Frontal cortex (tissue), 4 donors: ENCODE measurements around the gene CALY. TPM values are rescaled to one million over a fixed set of nuclear protein-coding genes. Genes with fewer than 3 reads are reported as not detected.
A peak's percentile ranks its signal among the peaks of the same experiment; 100 is the strongest.

Experiments
- DNase-seq, 2 donors: peaks; one replicate each; pipeline ENCODE4 v3.0.0; 2012; ENCODE audit warnings: low spot score in 2 of 2
- FAIRE-seq: peaks from 2 replicates; lab custom pipeline; 2012; peaks lifted over from hg19 to GRCh38; lab: Jason Lieb, UNC
- total RNA-seq: library from RNA; depleted of rRNA; stranded (reverse); fragments of >200 nt; gene quantifications from one replicate; pipeline ENCODE4 v1.2.3, GENCODE V29; 2014
- donor health status: control.
- donor health status: control.
- donor health status: control.

Gene CALY
- total RNA-seq, 1 donor from 2014 or later, result 8.2 TPM

DNA sequence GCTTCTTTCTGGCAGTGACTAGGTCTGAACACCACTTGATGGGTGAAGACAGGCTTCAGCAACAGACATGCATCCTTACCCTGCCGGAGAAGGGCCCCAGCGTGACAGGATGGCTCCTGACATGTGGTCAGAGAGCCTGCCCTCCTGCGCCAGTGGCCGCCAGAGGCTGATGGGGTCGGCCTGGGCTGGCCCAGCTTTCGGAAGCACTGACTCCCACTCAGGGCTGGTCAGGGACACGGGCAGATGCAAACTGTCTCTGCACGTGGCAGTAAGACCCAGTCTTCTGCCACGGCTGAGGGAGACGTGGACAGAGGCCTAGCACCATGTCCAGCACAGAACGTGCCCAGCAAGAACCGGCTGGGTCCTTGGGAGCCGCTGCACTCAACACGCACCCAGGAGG lies 38.2 kb downstream of the CALY start:
- no peak for FAIRE-seq

DNA sequence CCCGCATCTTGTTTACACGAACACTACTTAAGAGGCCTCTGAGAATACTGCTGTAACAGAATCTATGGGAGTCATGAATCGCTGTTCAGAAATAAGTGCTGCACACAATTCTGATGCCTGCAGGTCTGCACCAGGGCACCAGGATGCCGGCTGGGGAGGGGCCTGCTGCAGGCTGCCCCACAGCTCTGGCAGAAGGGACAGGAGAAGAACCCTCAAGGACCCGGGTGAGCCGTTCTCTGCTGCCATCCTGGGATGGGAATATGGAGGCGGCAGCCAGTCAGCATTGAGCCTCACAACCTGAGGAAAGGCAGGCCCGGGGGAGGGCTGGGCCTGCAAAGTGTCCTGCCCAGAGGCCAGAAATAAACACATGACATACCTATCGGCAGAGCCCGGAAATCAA lies 39.2 kb downstream of the CALY start:
- FAIRE-seq (no peak), DNase-seq (no peak)

More for the DNA sequence above, 38.2 kb downstream of the CALY start:
- no peak for DNase-seq

DNA sequence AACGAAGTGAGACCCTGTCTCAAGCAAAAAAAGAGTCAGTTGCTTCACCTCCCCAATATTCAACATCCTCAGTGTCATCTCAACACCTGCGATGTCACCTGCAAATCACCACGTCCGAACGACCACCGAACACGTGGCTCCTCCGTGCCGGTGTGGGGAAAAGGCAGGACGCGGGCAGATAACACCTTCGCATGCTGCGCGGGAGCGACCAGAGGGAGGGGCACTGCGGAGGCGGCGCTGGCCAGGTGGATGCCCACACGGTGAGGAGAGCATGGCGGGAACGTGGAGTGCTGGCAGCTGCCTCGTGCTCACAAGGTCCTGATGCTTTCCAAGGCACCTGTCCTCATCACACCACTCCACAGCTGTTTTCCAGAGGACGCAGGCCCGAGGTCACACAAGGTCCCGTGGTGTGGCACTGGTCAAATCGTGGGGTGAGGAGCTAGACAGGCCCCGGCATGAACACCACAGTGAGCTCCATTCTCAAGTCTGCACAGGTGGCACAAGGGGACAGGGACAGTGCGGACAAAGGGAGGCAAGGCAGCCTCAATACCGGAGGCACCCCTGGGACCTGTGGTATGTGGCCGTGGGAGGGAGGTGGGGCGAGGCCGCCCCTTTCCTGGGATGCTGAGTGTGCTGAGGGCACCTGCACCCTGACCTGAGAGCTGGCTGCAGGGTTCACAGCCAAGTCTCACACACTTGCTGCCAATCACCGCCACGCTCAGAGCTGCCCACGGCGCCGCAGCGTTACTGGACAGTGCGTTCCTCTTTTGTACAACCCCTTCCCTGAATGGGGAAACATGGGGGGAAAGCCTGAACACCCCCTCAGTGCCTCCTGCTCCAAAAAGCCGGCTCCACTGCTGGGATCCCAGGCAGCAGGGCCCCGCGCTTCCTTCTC lies 41.0 kb downstream of the CALY start:
- FAIRE-seq (no peak), DNase-seq (no peak)

DNA sequence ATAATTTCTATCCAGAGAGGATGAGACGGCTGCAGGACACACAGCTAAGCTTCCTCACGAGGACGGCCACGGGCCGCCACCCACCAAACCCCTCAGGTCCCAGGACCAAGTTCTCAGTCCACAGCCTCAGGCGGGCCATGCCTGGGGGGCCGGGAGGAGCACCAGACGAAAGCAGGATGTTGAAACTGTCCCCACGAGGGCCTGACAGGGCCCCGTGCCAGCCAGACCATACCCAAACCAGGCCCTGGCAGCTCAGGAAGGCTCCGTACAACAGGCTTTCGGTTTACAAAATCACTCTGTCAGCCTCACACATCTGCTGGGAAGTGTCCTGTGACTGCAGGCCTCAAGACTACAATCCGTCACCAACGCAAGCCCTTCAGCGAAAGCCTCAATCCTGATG lies 42.5 kb downstream of the CALY start:
- DNase-seq (no peak), FAIRE-seq (no peak)

DNA sequence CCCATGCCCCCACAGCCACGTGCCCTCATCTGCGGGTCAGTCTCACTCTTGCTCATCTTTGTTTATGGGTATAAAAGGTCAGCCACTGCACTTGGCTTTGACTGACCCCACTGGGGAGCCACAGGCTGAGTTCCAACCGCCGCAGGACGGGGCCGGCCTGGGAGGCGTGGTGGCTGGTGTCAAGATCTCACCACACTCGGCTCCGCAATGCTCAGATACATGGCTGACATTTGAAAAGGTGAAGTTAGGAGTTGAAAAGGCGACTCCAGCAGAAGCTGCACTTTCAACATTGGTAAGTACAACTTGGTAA lies 42.9 kb downstream of the CALY start:
- DNase-seq, result no peak
- no peak for FAIRE-seq

DNA sequence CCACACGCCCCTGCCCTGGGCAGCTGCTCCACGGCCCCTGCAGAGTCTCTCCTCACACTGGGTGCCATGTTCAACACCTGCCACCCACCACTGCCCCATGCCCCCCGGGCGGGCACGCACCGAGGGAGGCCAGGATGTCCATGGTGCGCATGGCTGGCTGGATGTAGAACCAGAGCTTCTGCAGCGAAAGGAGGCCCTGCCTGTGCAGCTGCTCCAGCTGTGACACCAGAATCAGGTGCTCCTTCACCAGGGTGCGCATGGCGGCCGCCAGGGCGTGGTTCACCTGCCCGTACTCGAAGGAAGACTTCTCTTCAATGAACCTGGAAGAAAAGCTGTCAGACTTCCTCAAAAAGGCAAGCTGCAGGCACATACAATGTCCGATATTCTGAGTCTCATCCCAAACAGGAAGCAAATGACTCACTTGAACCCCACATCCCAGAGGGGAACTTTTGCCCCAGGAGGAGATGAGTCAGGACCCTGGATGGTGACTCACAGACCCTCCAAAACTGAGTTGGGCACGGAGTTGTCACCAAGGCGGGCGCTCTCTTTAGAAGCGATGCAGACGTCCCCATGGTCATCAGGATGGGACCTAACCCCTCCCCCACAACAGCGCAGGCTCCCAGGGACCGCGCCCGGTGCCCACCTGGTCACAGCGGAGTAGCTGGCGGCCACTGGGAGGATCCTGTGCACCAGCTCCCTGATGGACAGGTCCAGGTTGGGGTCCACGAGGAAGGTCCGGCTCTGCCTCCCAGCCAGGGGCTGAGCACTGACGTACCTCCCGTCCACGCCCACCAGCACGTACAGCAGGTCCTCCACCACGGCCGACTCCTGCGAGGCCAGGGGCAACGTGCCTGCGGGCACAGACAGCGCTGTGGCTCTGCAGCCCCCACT lies 43.5 kb downstream of the CALY start:
- FAIRE-seq (no peak), DNase-seq (peak in 1 of 2 donors; percentile 41)

DNA sequence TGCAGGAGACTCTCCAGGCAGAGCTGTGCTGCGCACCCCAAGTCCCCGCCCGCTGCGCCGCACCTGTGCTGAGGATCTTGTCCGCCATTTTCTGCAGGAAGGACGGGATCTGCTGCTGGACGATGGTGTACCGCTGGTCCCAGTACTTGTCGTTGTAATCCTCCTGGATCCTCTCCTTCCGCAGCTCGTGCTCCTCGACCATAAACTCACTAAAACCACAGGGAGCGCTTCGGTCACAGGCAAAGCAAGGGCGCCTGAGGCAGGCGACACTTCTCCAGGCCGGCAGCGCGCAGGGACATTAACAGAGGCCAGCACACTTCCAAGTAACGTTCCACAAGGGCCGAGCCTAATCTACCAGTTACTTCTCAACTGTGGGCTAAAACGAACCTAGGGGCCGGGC lies 46.9 kb downstream of the CALY start:
- DNase-seq (no peak), FAIRE-seq (no peak)

DNA sequence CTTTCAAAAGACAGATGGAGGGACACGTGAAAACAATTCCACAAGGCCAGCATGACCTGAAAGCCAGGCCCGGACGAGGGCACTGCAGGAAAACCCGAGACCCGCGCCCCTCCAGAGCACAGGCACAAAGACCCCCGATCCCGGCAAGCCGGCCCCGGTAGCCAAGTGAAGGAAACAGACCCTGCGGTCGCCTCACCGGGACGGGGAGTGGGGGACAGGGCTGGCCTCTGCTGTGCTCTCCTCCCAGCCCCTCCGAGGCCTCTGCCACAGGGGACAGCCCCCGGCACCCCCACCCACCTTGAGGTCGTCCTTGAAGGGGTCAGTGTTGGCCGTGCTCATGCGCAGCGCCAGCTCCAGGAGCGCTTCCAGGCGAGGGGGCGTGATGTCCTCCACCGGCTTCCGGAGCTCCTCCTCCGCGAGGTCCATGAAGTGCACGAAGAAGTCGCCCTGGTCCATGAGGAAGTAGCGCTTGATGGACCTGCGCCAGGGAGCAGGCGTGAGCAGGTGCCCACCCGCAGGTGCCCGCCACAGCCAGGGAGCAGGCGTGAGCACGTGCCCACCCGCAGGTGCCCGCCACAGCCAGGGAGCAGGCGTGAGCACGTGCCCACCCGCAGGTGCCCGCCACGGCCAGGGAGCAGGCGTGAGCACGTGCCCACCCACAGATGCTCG lies 48.7 kb downstream of the CALY start:
- FAIRE-seq, result no peak
- no peak for DNase-seq

DNA sequence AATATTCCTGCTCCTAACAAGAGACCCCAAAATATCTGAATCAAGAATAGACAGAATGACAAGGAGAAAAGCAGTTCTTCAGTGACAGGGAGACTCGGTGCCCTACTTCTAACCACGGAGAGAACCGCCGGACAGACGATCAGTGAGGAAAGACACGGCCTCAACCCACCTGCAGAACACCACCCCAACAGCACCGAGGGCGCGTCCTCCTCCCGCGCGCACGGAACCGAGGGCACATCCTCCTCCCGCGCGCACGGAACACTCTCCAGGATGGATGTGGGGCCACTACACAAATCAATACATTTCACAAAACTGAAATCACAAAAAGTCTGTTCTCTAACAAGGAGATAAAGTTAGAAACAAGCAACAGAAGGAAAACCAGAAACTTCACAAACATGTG lies 50.3 kb downstream of the CALY start:
- DNase-seq (no peak), FAIRE-seq (no peak)

DNA sequence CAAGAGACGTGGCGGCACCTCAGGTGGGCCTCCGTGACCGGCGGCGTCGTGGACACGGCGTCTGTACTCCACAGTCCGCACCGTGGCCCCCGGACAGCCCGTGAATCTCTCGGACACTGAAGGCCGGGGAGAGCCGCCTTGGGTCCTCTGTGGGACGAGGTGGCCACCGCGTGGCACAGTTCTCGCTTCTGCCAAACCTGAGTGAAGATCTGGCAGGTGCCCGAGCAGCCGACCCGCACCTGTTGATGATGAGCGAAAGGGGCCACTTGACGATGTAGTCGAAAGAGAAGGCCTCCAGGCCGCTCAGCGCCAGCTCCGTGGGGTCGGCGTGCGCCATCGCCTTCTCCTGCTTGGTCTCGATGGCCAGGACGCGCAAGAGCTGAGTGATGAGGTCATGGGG lies 51.5 kb downstream of the CALY start:
- FAIRE-seq, result no peak

DNA sequence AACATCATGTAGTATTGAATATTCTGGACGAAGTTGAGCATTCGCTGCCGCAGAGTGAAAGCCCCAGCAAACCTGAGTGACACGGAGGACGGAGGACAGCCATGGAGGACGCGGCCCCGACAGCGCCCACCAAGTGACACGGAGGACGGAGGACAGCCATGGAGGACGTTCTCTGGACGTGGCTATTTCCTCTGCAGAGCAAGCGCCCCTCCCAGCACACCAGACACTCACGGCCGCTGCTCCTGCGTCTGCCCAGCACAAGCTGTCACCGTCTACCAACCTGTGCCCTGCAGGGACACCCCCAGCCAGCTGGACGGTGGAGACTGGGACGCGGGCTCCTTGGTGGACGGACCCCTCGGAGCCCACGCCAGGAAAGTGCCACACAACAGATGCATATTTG lies 52.8 kb downstream of the CALY start:
- FAIRE-seq, result no peak

More for the DNA sequence above, 51.5 kb downstream of the CALY start:
- DNase-seq, result no peak

DNA sequence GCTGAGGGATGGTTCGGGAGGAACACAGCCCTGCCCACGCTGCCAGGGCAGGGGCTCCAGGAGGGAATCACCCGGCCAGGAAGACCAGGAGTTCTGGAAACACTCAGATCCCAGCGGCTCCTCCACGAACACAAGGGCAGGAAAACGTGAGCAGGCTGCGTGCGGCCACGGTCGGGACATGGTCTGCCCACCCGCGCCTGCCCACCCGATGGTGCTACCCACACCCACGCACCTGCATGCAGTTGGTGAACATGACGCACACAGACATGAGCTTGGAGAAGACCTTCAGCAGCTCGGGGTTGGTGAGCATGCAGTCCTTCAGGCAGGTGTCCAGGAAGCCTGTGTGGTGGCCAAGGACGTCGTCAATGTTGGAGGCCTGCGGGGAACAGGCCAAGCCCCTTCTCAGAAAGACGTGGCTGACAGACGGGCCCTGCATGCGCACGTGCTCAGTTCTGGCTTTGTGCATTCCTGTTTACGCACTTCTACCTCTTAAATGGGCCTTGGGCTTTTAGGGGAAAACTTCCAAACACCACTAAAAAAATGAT lies 53.8 kb downstream of the CALY start:
- FAIRE-seq (no peak), DNase-seq (no peak)

More for the DNA sequence above, 52.8 kb downstream of the CALY start:
- DNase-seq, result no peak

DNA sequence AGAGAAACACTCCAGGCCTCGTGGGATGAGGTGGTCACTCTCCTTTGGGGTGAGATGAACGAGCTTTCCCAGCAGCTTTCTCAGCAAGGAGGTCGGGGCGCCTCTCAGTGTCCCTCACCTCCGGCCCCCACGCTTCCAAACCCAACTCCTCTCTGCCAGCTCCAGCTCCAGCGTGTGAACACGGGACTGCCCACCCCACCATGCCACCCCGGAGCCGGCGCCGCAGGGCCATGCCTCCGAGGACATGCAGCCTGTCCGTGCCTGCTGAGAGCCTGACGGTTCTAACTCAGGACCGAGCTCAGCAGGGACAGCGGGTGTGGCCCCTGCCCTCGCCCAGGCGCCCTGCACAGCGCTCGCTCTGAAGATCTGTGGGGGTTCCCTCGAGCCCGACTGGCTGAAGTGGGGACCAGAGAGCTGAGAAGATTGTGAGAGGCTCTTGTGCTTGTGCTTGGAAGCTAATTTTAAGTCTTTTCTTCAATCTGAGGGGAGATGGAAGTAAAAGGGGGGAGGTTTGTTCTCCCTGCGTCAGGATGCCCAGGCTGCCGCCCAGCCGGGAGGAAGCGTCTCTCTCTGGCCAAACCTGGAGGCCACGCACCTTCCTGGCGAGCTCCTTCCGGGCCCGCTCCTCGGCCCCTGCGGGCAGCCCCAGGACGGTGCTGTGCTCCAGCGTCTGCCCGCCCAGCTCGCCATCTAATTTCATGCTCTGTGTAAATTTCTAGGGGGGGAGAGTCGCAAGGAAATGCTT lies 54.9 kb downstream of the CALY start:
- FAIRE-seq (no peak), DNase-seq (no peak)

DNA sequence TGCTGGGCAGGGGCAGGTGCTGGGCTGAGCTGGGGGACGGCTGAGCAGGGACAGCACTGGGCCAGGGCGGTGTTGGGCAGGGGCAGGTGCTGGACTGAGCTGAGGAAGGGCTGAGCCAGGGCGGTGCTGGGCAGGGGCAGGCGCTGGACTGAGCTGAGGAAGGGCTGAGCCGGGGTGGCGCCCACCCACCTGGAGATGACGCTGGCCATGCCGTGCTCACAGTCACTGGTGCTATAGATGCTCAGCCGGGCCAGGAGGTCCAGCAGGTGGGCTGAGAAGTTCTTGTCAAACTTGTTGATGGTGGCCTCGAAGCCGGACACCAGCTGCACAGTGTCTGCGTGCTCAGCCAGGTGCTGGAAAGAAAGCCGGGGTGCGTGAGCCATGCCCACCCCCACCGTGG lies 55.6 kb downstream of the CALY start:
- FAIRE-seq (no peak), DNase-seq (no peak)

DNA sequence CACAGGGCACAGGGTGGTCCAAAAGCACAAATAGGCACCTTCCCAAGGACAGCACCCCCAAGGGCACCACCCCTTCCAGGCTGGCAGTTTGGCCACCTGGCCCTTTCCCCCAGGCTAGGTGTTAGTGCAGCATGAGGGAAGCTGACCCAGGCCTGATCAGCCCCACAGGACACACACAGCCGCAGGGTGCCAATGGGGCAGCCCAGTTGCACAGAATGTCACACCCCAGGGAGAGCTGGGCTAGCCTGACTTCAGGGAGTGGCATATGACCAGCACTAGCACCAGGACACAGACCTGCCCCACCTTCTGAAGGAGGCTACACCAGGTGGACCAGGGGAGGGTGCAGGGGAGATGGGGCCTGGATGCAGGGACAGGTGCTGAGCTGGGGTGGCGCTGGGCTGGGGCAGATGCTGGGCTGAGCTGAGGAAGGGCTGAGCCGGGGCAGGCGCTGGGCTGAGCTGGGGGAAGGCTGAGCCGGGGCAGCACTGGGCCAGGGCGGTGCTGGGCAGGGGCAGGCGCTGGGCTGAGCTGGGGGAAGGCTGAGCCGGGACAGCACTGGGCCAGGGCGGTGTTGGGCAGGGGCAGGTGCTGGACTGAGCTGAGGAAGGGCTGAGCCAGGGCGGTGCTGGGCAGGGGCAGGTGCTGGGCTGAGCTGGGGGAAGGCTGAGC lies 56.2 kb downstream of the CALY start:
- DNase-seq (no peak), FAIRE-seq (no peak)

DNA sequence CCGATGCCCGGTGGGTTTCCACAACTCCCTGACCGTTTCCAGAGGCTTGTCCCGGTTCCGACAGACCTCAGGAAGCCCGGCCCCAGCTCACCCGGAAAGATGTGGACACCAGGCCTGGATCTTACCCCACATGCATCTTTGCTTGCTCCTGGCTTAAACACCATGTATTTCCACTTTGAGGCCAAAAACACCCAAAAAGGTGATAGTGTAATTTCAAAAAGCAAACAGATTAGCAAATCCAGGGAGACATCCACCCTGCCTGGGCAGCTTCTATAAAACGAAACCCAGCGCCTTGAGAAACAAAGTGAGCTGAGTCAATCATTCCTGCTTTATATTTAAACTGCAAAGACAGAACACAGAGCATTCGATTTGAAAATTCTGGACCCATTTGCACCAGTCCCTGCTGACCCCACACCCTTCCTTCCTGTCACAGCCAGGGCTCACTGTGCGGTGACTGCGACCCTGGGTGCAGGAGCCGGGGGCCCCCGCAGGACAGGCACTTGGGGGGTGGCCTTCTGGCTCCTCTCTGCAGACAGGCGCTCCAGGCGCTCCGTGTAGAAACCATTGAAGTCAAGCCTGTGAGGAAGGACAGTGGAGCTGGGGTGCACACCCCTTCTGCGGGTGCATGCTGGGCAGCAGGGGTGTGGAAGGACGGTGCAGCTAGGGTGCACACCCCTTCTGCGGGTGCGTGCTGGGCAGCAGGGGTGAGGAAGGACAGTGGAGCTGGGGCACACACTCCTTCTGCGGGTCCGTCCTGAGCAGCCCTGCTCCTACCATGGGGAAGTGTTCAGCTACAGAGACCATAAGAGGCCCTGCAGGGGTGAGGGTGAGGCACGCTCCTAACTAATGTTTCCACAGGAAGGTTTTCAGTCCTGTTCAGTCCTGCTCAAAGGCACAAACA lies 57.1 kb downstream of the CALY start:
- no peak for DNase-seq
- no peak for FAIRE-seq

DNA sequence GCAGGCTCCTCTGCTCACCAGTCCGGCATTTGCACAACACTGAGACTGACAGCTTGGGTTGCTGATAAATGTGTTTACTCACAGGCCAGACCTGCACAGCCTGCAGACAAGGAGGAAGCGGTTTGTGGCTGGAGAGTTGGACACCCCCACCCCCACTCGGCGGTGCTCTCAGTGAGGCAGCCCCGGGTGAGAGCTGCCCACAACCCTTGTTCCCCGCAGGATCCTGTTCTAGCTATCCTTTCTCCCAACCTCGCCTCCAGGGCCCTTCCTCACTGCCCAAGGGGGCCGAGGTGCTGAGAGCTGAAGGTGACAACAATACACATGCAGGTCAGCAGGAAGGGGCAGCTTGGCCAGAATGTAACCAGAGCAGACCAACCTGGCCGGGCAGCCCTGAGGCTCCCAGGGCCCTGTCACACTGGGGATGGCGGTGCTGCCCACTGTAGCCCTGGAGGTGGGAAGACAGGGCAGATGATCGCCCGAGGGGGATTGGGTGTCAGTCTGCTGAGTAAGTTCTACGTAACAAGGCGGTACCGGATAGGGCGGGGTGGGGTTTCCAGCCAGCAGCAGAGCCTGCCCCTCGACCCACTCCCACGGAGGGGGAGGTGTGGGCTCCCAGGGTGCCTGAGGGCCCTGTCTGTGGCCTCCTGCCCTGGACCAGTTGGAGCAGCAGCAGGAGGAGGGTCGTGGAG lies 58.0 kb downstream of the CALY start:
- FAIRE-seq (no peak), DNase-seq (no peak)
